SK-N-MC (cell line): ENCODE data around the gene ASTN2.

Source experiments
- EZH2 ChIP-seq: fragments of 200-600 bp; sonication (generic); IDR thresholded peaks from one replicate; pipeline ENCODE4 v1.6.1; 2017; ENCODE audit warnings: antibody characterized with exemption
- FOXP2 ChIP-seq: optimal IDR thresholded peaks from 2 replicates; pipeline ENCODE3; 2011; ENCODE audit warnings: mild to moderate bottlenecking, moderate library complexity; ENCODE audit not compliant: insufficient read depth; ENCODE audit errors: extremely low read length, control extremely low read depth
- POLR2AphosphoS5 ChIP-seq: IDR thresholded peaks from 2 replicates; pipeline ENCODE4 v1.6.1; 2012; ENCODE audit warnings: mild to moderate bottlenecking, low read depth, low read length, borderline replicate concordance

DNA sequence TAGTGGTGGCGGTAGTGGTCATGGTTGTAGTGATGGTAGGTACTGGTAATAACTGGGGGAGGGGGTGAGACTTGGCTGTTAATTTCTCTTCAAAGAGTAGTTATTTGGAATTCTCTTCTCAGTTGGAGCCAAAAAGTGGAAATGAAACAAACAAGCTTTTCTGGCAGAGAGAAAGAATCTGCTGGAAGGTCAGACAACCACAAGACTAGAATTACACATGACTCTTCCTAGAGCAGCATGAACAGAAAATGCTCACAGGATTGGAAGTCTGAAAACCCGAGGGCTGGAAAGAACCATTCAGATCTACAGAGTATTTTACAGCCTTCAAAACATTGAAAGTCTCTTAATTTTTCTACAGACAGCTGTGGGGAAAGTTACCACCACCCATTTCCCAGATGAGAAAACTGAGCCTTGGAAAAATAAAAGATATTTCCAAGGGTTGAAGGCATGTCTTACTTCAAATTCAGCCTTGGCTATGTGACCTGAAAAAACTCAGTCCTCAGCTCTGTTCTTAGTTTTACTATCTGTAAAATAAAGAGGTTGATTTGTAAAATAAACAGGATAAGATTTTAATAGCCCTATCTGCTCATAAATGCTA is 770.7 kb downstream of the ASTN2 start:
- TF ChIP-seq POLR2AphosphoS5 (no peak), EZH2 (no peak), FOXP2 (no peak)
